Measurements from ENCODE around the gene CYTH3.
"Not testable (repeated sequence)": the region's sequence is repeated elsewhere in the genome, so short reads cannot be mapped to it uniquely, and the experiment has no call there.

Gene CYTH3

DNA sequence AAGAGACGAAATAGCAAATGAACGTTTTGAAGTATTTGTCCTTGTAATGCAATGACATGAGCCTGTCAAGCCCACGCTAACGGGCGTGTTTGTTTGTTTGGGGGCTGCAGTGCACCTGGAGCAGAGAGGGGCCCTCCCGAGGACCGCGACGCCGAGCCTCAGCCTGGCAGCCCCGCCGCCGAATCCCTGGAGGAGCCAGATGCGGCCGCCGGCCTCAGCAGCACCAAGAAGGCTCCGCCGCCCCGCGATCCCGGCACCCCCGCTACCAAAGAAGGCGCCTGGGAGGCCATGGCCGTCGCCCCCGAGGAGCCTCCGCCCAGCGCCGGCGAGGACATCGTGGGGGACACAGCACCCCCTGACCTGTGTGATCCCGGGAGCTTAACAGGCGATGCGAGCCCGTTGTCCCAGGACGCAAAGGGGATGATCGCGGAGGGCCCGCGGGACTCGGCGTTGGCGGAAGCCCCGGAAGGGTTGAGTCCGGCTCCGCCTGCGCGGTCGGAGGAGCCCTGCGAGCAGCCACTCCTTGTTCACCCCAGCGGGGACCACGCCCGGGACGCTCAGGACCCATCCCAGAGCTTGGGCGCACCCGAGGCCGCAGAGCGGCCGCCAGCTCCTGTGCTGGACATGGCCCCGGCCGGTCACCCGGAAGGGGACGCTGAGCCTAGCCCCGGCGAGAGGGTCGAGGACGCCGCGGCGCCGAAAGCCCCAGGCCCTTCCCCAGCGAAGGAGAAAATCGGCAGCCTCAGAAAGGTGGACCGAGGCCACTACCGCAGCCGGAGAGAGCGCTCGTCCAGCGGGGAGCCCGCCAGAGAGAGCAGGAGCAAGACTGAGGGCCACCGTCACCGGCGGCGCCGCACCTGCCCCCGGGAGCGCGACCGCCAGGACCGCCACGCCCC, 118.5 kb downstream of the CYTH3 start:
- in situ Hi-C loops (cut with MboI; ENCODE audit: low sequenced_read_pairs) = no loop called here
- Histone ChIP-seq H3K27me3 (ENCODE audit: low read depth) (no peaks in the 10 kb centered on the region), H3K9me3 (no peaks in the 10 kb centered on the region), H3K4me3 (no peak overlapping the region), H3K4me1 (no peaks in the 10 kb centered on the region), H3K36me3 (replicated peaks) (peaks cover 76% of the 10 kb centered on the region)
- DNase-seq (ENCODE audit: low spot score in 2 of 2) = no peak

DNA sequence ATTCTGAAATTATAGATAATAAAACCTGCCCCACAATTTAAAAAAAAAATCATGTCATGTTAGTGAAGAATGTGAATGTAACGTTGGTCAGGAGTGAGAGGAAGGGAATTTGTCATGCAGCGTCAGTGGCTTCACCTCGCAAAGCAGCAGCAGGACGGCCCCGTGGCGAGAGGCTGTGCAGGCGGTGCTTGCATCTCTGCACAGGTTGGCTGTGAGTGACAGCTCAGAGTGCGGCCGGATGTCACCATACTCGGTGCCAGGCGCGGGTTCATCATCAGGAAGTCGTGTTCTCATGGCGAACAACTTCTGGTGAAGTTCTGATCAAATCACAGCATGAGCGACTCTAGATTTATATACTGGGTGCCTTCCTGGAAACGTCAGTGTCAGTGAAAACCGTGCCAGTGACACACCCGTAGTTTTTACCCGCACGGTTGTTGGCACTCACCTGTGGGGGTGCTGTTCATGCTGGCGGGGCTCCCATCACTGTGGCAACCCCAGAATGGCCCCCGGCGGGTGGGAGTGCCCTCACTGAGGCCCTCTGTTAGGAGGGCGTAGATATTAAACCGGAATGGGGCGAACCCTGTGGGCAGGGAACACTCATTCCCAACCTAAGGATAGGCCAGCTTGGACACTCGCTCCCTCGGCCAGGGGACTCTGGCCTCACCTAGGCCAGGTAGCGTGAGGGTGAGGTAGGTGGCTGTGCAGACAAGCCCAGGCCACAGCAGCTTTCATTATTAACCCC, 120.3 kb downstream of the CYTH3 start:
- no peaks in the 10 kb centered on the region for H3K4me1 ChIP-seq
- in situ Hi-C loops (cut with MboI; ENCODE audit: low sequenced_read_pairs) = no loop called here
- H3K4me3 ChIP-seq = no peak overlapping the region
- H3K9me3 ChIP-seq = no peaks in the 10 kb centered on the region
- no peak for DNase-seq (ENCODE audit: low spot score in 2 of 2)
- peaks cover 80% of the 10 kb centered on the region for H3K36me3 ChIP-seq (replicated peaks)
- no peaks in the 10 kb centered on the region for H3K27me3 ChIP-seq (ENCODE audit: low read depth)

GRCh38 chr7:6151527-6151926, 120.9 kb downstream of the CYTH3 start:
- in situ Hi-C loops (cut with MboI; ENCODE audit: low sequenced_read_pairs); H3K9me3 ChIP-seq; DNase-seq (ENCODE audit: low spot score in 2 of 2); H3K4me1 ChIP-seq; H3K27me3 ChIP-seq (ENCODE audit: low read depth); H3K4me3 ChIP-seq: not testable (repeated sequence)
- H3K36me3 ChIP-seq (replicated peaks) = peaks cover 80% of the 10 kb centered on the region

DNA sequence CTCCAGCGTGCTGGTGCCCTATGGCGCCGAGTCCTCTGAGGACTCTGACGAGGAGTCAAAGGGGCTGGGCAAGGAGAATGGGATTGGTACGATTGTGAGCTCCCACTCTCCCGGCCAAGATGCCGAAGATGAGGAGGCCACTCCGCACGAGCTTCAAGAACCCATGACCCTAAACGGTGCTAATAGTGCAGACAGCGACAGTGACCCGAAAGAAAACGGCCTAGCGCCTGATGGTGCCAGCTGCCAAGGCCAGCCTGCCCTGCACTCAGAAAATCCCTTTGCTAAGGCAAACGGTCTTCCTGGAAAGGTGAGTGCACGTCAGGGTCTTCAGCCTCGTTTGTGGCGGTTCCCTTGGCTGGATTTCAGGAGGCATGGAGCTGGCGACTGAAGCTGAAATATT, 122.4 kb downstream of the CYTH3 start:
- Histone ChIP-seq H3K9me3 (no peaks in the 10 kb centered on the region), H3K4me3 (no peak overlapping the region), H3K27me3 (ENCODE audit: low read depth) (no peaks in the 10 kb centered on the region), H3K4me1 (no peaks in the 10 kb centered on the region), H3K36me3 (replicated peaks) (peaks cover 79% of the 10 kb centered on the region)
- DNase-seq (ENCODE audit: low spot score in 2 of 2) = no peak
- in situ Hi-C loops (cut with MboI; ENCODE audit: low sequenced_read_pairs) = no loop called here

GRCh38 chr7:6148724-6149360, 123.6 kb downstream of the CYTH3 start:
- Histone ChIP-seq H3K36me3 (replicated peaks) (peaks cover 83% of the 10 kb centered on the region), H3K9me3 (no peaks in the 10 kb centered on the region), H3K27me3 (ENCODE audit: low read depth) (no peaks in the 10 kb centered on the region), H3K4me1 (no peaks in the 10 kb centered on the region), H3K4me3 (no peak overlapping the region)
- DNase-seq (ENCODE audit: low spot score in 2 of 2) = no peak
- in situ Hi-C loops (cut with MboI; ENCODE audit: low sequenced_read_pairs) = no loop called here

GRCh38 chr7:6147627-6148026, 124.8 kb downstream of the CYTH3 start:
- no peaks in the 10 kb centered on the region for H3K9me3 ChIP-seq
- no peak for DNase-seq (ENCODE audit: low spot score in 2 of 2)
- H3K36me3 ChIP-seq (replicated peaks) = peaks cover 84% of the 10 kb centered on the region
- no peak overlapping the region for H3K4me3 ChIP-seq
- no peaks in the 10 kb centered on the region for H3K4me1 ChIP-seq
- in situ Hi-C loops (cut with MboI; ENCODE audit: low sequenced_read_pairs) = no loop called here
- no peaks in the 10 kb centered on the region for H3K27me3 ChIP-seq (ENCODE audit: low read depth)

GRCh38 chr7:6146666-6147065, 125.8 kb downstream of the CYTH3 start:
- Histone ChIP-seq H3K27me3 (ENCODE audit: low read depth) (no peaks in the 10 kb centered on the region), H3K9me3 (no peaks in the 10 kb centered on the region), H3K36me3 (replicated peaks) (peaks cover 78% of the 10 kb centered on the region), H3K4me1 (no peaks in the 10 kb centered on the region), H3K4me3 (no peak overlapping the region)
- in situ Hi-C loops (cut with MboI; ENCODE audit: low sequenced_read_pairs) = no loop called here
- DNase-seq (ENCODE audit: low spot score in 2 of 2) = no peak

- in situ Hi-C loops (cut with MboI; ENCODE audit: low sequenced_read_pairs) = no loop called here
- no peaks in the 10 kb centered on the region for H3K9me3 ChIP-seq
- peaks cover 70% of the 10 kb centered on the region for H3K36me3 ChIP-seq (replicated peaks)
- no peaks in the 10 kb centered on the region for H3K27me3 ChIP-seq (ENCODE audit: low read depth)
- H3K4me1 ChIP-seq = no peaks in the 10 kb centered on the region
- H3K4me3 ChIP-seq = no peak overlapping the region
- DNase-seq (ENCODE audit: low spot score in 2 of 2) = no peak
These were observed 128.4 kb downstream of the CYTH3 start for GRCh38 chr7:6143997-6144396.

DNA sequence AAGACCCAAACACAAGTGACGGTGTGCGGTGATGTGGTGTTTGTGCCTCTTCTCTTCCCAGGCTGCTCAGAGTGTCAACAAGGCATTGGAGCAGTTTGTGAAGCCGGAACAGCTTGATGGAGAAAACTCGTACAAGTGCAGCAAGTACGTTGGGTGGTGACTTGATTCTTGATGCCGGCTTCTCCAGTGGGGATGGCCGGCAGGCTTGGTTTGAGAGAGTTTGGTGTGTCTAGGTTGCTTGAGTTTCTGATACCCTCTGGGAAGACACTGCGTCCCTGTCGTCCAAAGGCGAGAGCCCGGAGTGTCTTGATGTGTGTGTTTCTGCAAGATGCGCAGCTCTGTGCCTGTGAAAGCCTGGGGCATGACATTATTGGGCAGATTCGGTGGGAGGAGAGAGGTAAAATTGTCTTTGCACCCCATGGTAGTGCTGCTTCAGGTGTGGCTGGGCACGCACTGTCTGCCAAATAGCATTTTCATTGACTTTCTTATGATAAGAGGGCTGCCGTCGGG, 129.5 kb downstream of the CYTH3 start:
- no peaks in the 10 kb centered on the region for H3K9me3 ChIP-seq
- no peaks in the 10 kb centered on the region for H3K4me1 ChIP-seq
- no peak for DNase-seq (ENCODE audit: low spot score in 2 of 2)
- H3K4me3 ChIP-seq = no peak overlapping the region
- H3K36me3 ChIP-seq (replicated peaks) = peaks cover 63% of the 10 kb centered on the region
- in situ Hi-C loops (cut with MboI; ENCODE audit: low sequenced_read_pairs) = no loop called here
- H3K27me3 ChIP-seq (ENCODE audit: low read depth) = no peaks in the 10 kb centered on the region

DNA sequence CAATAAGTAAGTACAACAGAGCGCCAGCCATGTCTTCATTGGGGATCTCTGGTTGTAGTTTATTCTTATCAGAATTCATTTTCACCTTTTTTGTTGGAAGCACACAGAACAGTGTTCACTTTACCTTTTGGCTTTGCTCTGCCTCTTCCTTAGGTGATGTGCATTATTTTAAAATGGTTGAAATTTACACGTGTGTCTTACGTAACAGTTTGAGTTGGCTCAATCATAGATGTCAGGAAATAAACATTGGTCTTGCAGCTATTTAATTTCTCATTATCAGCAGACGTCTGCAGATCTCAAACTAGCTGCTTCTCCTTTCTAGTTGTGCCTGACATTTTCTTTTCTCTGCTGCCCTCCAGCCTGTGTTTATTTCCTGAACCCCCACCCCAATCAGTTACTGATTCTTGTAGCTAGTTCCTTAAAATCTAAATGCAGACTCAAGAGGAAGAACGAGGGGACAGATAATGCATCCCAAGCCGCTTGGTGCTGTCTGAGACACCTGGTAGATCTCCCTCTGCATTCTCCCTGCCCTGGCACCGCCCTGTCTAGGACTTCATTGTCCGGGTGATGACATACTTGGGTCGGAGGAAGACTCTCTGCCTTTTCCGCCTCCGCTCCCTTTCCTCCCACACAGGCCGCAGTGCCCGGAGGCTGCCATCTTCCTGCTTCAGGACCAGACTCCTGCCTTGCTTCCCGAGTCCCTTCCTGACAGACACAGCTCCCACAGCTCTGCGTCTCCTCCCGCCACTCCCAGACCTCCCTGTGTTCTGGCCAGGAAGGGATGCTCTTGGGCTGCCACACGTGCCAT, 133.0 kb downstream of the CYTH3 start:
- Histone ChIP-seq H3K4me1 (no peaks in the 10 kb centered on the region), H3K27me3 (ENCODE audit: low read depth) (no peaks in the 10 kb centered on the region), H3K9me3 (no peaks in the 10 kb centered on the region), H3K36me3 (replicated peaks) (peaks cover 37% of the 10 kb centered on the region), H3K4me3 (no peak overlapping the region)
- no peak for DNase-seq (ENCODE audit: low spot score in 2 of 2)
- in situ Hi-C loops (cut with MboI; ENCODE audit: low sequenced_read_pairs) = no loop called here

GRCh38 chr7:6136475-6136874, 135.9 kb downstream of the CYTH3 start:
- no peak for DNase-seq (ENCODE audit: low spot score in 2 of 2)
- no peaks in the 10 kb centered on the region for H3K4me1 ChIP-seq
- in situ Hi-C loops (cut with MboI; ENCODE audit: low sequenced_read_pairs) = no loop called here
- no peaks in the 10 kb centered on the region for H3K9me3 ChIP-seq
- H3K4me3 ChIP-seq = no peak overlapping the region
- no peaks in the 10 kb centered on the region for H3K27me3 ChIP-seq (ENCODE audit: low read depth)
- H3K36me3 ChIP-seq (replicated peaks) = peaks cover 28% of the 10 kb centered on the region

DNA sequence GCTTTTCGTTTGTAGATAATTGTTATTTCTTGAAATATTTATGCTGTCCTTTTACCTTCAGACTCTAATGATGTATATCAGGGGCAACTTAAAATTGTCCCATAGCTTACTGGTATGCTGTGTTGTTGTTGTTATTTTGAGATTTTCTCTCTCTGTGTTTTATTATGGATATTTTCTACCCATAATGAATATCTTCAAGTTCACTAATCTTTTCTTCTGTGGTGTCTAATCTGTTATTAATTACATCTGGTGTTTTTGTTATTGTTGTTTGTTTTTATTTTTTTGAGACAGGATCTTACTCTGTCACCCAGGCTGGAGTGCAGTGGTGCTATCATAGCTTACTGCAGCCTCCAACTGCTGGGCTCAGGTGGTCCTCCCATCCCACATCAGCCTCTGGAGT, 139.2 kb downstream of the CYTH3 start:
- no peaks in the 10 kb centered on the region for H3K4me1 ChIP-seq
- in situ Hi-C loops (cut with MboI; ENCODE audit: low sequenced_read_pairs) = no loop called here
- DNase-seq (ENCODE audit: low spot score in 2 of 2) = no peak
- H3K36me3 ChIP-seq (replicated peaks) = peaks cover 16% of the 10 kb centered on the region
- no peaks in the 10 kb centered on the region for H3K27me3 ChIP-seq (ENCODE audit: low read depth)
- no peak overlapping the region for H3K4me3 ChIP-seq
- H3K9me3 ChIP-seq = no peaks in the 10 kb centered on the region

DNA sequence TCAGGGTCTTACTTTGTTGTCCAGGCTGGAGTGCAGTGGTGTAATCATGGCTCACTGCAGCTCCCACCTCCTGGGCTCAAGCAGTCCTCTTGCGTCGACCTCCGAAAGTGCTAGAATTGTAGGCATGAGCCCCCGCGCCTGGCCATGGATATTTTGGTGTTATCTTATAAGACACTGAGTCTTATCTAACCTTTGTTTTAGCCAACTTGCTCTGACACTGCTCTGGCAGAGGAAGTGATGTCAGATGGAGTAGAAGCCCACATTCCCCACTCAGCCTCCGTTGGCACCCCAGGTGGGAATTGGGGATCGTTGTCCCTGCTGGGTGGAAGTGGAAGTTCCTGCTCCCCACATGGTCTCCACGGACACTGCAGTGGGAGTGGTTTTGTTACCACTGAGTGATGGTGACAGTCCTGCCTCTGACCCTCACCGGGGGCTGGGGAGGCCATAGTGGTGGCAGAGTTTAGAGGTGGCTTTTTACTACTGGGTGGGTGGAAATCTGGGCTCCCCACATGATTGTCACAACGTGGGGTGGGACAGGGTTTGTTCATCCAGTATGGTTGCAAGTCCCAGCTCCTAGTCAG, 142.3 kb downstream of the CYTH3 start:
- DNase-seq (ENCODE audit: low spot score in 2 of 2) = no peak

More for the DNA sequence above, 142.3 kb downstream of the CYTH3 start:
- Histone ChIP-seq H3K4me1 (no peaks in the 10 kb centered on the region; the same call in 1 of the 2 replicates), H3K27me3 (ENCODE audit: low read depth) (no peaks in the 10 kb centered on the region), H3K36me3 (replicated peaks) (peaks cover 14% of the 10 kb centered on the region), H3K9me3 (no peaks in the 10 kb centered on the region), H3K4me3 (no peak overlapping the region)
- in situ Hi-C loops (cut with MboI; ENCODE audit: low sequenced_read_pairs) = no loop called here

All from HAP-1 (cell line).